ENCODE data around the gene COMP. TPM values are rescaled to one million over a fixed set of nuclear protein-coding genes. Genes with fewer than 3 reads are reported as not detected.

The COMP gene
- total RNA-seq, 1 experiment from 2014 or later = 0.69 TPM

DNA sequence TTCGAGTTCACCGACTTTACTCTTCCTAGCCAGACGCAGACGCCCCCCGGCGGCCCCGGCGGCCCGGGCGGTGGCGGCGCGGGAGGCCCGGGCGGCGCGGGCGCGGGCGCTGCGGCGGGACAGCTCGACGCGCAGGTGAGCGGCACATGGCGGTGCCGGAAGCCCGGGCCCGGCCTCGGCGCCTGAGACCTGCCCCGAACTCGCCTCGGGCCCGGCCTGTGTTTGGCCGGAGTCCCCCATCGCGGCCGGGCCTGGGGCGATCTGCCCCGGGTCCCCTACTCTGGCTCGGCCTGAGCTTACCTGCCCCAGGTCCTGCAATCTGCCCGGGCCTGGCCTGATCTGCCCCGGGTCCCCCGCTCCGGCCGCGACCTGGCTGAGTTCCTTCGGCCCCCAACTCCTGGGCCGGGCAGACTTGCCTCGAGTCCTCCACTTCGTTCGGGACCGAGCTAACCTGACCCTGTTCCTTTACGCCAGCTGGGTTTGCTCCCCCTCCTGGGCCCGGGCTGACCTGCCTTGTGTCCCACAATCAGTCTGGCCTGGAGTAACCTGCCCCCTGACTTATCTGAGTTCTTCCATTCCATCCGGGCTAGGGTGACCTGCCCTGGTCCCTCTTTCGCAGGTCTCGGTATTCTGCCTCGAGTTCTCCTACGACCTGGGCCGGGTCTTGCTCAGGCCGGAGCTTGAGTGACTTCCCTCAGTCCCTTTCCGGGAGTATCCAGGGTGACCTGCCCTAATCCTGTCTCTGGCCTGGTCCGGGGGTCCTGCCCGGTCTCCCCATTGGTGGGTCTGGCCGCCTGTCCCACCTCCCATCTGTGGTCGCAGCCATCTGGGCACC is 41.4 kb upstream of the COMP start:
- intact Hi-C loops (cut with micrococcal nuclease; ENCODE audit: unreplicated experiment) (no loop called here), in situ Hi-C loops (cut with HindIII; ENCODE audit: low pct_unique_long_range_greater_than_20kb, low sequenced_read_pairs) (no loop called here)
- H3K9me3 ChIP-seq (ENCODE audit: control insufficient read depth, insufficient read depth, low read depth, low read length) = no peaks in the 10 kb centered on the region
- TF ChIP-seq SIN3A (IDR thresholded peaks at IDR 0.05; ENCODE audit: borderline replicate concordance, insufficient read depth, low read depth, low read length) (no peak), TCF7L2 (IDR thresholded peaks at IDR 0.05; ENCODE audit: low read depth, low read length) (no peak), POLR2AphosphoS5 (IDR thresholded peaks at IDR 0.05; ENCODE audit: low read depth, low read length) (no peak)
- TF ChIP-seq, protein P1, sequence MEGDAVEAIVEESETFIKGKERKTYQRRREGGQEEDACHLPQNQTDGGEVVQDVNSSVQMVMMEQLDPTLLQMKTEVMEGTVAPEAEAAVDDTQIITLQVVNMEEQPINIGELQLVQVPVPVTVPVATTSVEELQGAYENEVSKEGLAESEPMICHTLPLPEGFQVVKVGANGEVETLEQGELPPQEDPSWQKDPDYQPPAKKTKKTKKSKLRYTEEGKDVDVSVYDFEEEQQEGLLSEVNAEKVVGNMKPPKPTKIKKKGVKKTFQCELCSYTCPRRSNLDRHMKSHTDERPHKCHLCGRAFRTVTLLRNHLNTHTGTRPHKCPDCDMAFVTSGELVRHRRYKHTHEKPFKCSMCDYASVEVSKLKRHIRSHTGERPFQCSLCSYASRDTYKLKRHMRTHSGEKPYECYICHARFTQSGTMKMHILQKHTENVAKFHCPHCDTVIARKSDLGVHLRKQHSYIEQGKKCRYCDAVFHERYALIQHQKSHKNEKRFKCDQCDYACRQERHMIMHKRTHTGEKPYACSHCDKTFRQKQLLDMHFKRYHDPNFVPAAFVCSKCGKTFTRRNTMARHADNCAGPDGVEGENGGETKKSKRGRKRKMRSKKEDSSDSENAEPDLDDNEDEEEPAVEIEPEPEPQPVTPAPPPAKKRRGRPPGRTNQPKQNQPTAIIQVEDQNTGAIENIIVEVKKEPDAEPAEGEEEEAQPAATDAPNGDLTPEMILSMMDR (IDR thresholded peaks at IDR 0.05) = no peak; the same call in 1 of the 2 replicates
- TF ChIP-seq, protein P2, sequence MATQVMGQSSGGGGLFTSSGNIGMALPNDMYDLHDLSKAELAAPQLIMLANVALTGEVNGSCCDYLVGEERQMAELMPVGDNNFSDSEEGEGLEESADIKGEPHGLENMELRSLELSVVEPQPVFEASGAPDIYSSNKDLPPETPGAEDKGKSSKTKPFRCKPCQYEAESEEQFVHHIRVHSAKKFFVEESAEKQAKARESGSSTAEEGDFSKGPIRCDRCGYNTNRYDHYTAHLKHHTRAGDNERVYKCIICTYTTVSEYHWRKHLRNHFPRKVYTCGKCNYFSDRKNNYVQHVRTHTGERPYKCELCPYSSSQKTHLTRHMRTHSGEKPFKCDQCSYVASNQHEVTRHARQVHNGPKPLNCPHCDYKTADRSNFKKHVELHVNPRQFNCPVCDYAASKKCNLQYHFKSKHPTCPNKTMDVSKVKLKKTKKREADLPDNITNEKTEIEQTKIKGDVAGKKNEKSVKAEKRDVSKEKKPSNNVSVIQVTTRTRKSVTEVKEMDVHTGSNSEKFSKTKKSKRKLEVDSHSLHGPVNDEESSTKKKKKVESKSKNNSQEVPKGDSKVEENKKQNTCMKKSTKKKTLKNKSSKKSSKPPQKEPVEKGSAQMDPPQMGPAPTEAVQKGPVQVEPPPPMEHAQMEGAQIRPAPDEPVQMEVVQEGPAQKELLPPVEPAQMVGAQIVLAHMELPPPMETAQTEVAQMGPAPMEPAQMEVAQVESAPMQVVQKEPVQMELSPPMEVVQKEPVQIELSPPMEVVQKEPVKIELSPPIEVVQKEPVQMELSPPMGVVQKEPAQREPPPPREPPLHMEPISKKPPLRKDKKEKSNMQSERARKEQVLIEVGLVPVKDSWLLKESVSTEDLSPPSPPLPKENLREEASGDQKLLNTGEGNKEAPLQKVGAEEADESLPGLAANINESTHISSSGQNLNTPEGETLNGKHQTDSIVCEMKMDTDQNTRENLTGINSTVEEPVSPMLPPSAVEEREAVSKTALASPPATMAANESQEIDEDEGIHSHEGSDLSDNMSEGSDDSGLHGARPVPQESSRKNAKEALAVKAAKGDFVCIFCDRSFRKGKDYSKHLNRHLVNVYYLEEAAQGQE (IDR thresholded peaks at IDR 0.05; ENCODE audit: insufficient read depth in 1 of 2, low read depth in 2 of 2, low read length in 1 of 2) = no peak
- CTCF ChIA-PET = interaction anchor here (0.6 kb wide), 2 partner anchors 55 to 444 kb away, joined by 3 to 10 read pairs; no protein-coding TSS in a partner anchor
- H3K27me3 ChIP-seq (ENCODE audit: control insufficient read depth, insufficient read depth, low read length) = no peaks in the 10 kb centered on the region
- peaks cover 6% of the 10 kb centered on the region; the same call in 1 of the 2 replicates for H3K4me1 ChIP-seq (ENCODE audit: control insufficient read depth, insufficient read depth, low read length)
- peaks cover 3% of the 10 kb centered on the region; the same call in 1 of the 2 replicates for H3K36me3 ChIP-seq (ENCODE audit: control insufficient read depth, insufficient read depth, low read length)
- peak overlapping the region; percentile 76 to 83 for H3K4me3 ChIP-seq (ENCODE audit: low read depth in 2 of 2, low read length in 2 of 2)
- peak overlapping the region; percentile 41 for H3K27ac ChIP-seq (ENCODE audit: low read length)
- POLR2A ChIA-PET = no interaction called here
- BruUV-seq (replicated peaks) = no TSS peak
- no peak for DNase-seq (ENCODE audit: low read depth, low spot score)
- peak; percentile 62 for ATAC-seq

DNA sequence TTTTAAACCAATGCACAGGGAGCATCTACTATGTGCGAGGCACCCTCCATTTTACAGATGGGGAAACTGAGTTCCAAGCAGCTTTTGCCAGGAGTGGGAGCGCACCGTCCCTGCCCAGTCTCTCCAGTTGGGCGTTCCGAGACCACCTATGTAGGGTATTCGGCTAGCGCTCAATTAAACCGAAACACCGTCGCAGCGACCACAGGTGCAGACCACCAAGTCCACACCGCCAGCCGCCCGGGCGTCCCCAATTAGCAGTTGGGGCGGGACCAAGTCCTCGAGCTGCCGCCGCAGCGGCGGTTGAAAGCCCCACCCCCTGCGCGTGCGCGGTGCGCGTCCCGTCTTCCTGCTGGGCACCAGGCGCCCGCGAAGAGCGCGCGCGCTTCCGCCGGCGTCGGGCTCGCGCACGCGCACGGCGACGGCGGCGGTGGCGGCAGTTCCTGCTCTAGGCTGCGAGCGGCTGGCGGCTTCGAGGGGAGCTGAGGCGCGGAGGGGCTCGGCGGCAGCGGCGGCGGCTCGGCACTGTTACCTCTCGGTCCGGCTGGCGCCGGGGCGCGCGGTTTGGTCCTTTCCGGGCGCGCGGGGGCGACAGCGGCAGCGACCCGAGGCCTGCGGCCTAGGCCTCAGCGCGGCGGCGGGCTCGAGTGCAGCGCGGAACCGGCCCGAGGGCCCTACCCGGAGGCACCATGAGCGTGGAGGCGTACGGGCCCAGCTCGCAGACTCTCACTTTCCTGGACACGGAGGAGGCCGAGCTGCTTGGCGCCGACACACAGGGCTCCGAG is 40.6 kb upstream of the COMP start, which contains the start of gene UPF1:
UPF1 (plus strand) TSS at position 436 of the 782 bp plus-strand sequence; CDS start at position 687, 251 bp downstream.
- H3K27me3 ChIP-seq (ENCODE audit: control insufficient read depth, insufficient read depth, low read length) = no peaks in the 10 kb centered on the region
- ATAC-seq = peak; percentile 92
- no TSS peak for BruUV-seq (replicated peaks)
- H3K36me3 ChIP-seq (ENCODE audit: control insufficient read depth, insufficient read depth, low read length) = peaks cover 3% of the 10 kb centered on the region; the same call in 1 of the 2 replicates
- peak within 1 kb of the TSS; percentile 76 to 83 for H3K4me3 ChIP-seq (ENCODE audit: low read depth in 2 of 2, low read length in 2 of 2)
- in situ Hi-C loops (cut with HindIII; ENCODE audit: low pct_unique_long_range_greater_than_20kb, low sequenced_read_pairs) (no loop called here), intact Hi-C loops (cut with micrococcal nuclease; ENCODE audit: unreplicated experiment) (no loop called here)
- POLR2A ChIA-PET = interaction anchor here (0.7 kb wide), 1 partner anchor 19 kb away, joined by 7 read pairs; no protein-coding TSS in a partner anchor
- peak; percentile 25 for DNase-seq (ENCODE audit: low read depth, low spot score)
- H3K9me3 ChIP-seq (ENCODE audit: control insufficient read depth, insufficient read depth, low read depth, low read length) = no peaks in the 10 kb centered on the region
- CTCF ChIA-PET = no interaction called here
- H3K27ac ChIP-seq (ENCODE audit: low read length) = peak within 1 kb of the TSS; percentile 87
- H3K4me1 ChIP-seq (ENCODE audit: control insufficient read depth, insufficient read depth, low read length) = peaks cover 6% of the 10 kb centered on the region; the same call in 1 of the 2 replicates
- TF ChIP-seq POLR2AphosphoS5 (IDR thresholded peaks at IDR 0.05; ENCODE audit: low read depth, low read length) (peak; percentile 66), TCF7L2 (IDR thresholded peaks at IDR 0.05; ENCODE audit: low read depth, low read length) (no peak), SIN3A (IDR thresholded peaks at IDR 0.05; ENCODE audit: borderline replicate concordance, insufficient read depth, low read depth, low read length) (peak; percentile 83; the same call in 1 of the 2 replicates)
- TF ChIP-seq, protein P1 (IDR thresholded peaks at IDR 0.05) = no peak
- TF ChIP-seq, protein P2 (IDR thresholded peaks at IDR 0.05; ENCODE audit: insufficient read depth in 1 of 2, low read depth in 2 of 2, low read length in 1 of 2) = no peak
